ENCODE measurements around the gene PSMB11.

PSMB11 gene

DNA sequence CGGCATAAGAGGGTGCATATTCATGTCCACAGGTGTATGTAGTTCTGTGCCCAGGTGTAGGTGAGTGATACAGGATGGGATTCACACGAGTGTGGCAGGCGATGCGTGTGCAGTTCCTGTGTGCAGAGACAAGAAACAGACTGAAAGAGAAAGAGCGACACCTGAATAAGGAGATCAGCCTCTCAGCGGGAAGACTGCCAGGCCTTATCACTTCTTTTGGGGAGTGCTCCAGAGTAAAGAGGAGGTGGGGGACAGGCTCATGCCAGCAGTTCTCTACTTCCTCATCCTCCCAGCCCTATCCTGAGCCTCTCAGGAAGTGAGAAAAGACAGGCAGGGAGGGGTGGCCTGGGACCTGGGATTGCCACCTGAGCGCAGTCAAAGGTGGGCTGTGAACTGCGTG, 2.8 kb downstream of the PSMB11 start:
- DNase-seq, result no peak

DNA sequence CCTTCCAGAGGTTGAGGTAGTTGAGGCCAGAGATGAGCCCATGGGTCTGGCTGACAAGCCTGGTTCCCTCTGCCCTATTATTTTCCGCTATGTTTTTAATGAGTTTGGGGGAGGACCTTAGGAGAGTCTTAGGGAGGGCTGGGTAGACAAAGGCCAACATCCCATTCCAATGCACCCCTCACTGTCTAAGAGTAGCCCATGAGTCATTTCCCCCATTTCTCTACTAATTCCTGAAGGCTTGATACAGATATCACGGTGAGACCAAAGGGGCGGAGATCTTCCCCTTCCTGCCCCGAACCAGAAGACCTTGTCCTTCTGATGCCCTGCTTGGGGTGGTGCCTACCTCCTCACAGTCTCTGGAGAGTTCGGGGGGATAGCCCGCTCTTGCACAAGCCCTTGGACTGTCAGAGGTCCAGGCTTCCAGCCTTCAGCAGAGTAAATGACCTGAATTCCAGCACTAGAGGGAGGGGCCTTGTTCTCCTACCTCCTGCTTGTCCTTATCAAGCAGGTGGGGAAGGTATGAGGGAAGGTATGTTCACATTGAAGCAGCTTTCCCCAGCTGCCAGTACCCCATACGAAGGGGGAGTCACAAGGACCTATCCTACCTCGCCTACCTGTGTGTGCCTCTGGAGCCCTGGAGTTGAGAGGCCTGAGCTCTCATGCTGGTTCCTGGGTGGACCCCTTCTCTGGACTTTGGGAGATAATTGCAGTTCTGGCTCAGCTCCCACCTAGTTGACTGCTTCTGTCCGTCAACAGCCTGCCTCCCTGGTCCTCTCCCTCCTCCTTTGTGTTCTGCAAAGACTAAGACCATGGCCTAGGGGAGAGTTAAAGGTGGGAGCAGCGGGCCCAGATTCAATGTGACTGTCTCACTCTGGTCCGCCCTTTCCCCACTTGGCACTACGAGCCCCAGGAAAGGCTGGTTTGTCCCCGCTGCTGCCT, 3.7 kb downstream of the PSMB11 start:
- DNase-seq, result no peak

DNA sequence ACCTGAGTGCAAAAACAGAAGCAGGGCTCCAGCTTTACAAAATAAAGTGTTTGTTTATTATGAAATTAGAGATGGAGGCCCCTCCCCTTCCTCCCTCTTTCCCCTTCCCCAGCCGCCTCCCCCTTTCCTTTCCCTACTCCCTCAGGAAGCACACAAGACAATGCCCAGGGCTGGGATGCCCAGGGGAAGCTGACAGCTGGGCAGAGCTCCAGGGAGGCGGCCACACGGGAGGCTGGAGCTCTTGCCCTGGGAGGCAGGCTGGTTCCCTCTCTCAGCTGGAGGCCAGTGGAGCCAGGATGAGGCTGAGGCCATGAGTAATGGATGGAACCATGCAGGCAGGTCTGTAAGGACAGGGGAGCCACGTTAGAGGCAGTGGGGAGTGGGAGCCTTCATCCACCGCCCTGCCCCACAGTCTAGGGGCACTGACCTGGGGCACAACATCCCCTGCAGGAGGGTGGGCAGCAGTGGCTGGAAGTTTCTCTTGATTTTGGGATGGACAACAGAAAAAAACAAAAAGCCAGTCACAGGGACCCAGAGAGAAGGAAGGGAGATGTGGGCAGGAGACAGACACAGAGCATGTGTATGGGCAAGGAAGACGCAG, 5.1 kb downstream of the PSMB11 start:
- DNase-seq, result no peak

DNA sequence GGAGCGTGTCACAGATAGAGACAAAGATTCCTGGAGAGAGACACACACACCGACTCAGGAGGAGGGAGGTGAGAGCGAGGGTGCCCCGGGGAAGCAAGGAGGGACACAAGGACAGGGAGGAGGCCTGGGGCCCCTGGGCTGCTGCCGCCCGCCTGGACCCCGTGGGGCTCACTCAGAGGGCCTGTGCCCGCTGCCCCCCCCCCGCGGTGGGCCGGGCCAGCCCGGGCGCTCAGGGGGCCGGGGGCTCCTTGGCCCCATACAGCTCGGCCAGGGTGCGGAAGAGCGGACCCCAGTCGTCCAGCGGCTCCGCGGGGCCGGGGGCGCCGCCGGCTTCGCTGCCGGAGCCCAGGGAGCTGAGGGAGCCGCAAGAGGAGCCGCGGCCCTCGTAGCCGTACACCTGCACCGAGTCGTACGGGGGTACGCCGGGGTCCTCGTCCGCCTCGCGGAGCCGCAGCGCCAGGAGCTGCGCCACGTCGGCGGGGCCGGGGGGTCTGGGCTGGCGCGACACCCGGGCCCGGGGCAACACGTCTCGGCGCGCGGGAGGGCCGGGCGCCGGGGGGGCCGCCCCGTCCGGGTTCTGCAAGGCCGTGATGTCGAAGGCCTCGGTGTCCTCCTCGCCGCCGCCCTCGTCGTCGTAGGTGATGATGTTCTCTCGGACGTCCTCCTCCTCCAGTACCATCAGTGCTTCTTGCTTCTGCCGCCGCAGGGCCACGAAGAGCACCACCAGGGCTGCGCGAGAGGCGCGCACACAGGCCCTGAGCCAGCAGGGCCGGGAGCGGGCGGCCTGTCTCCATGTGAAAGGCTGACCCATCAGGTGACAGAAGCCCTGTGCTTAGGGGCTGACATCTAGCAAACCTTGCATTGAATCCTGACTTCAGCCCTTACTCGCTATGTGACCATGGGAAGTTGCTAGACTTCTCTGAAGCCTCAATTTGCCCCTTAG, 6.0 kb downstream of the PSMB11 start:
- no peak for DNase-seq

DNA sequence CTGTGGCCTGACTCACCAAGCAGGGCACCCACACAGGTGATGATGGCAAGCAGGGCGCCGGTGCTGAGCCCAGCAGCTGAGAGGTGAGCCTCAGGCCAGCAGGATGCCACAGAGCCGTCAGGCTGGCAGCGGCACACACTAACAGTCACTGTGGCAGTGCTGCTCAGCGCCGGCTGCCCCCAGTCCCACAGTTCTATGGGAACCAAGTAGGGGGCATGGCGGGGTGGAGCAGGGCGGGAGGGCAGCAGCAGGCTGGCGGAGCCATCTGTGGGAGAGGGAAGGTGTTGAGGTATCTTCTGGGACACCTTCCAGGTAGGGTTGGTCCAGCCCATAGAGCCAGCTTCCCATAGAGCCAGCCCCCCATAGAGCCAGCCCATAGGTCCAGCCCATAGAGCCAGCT, 7.0 kb downstream of the PSMB11 start:
- no peak for DNase-seq

DNA sequence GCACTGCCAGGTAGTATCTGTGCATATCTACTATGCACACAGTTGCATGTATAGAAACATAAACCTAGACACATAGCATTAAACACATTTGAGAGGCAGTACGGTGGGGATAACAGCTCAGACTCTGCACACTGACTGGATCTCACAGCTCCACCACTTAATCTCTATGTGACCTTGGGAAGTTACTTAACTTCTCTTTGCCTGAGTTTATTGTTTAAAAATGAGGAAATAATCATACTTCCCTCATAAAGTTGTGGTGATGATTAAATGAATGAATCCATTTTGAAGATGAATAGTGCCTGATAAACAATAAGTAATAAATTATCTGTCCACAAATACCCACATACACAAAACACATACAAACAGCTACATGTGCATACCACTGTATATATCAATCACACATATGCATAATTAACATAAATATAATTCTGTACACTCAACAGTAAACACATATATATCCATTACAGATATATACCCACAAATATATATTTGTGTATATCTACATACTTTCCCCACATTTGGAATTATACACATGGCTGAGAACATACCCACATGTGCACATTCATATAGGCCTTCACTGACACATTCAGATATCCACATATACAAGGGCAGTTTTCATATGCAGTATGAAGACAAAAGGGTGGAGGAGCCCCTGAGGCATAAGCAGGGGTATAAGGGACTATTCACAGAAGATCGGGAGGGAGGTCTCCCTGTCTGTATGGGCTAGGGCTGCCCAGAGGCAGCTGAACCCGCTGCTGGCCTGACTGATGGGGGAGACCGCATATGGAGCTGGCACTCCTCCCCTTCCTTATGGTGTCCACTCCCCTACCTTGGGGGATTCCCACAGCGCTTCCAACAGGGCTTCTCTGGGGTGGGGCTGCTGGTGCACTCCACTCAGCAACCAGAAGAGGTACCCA, 9.4 kb downstream of the PSMB11 start:
- no peak for DNase-seq

DNA sequence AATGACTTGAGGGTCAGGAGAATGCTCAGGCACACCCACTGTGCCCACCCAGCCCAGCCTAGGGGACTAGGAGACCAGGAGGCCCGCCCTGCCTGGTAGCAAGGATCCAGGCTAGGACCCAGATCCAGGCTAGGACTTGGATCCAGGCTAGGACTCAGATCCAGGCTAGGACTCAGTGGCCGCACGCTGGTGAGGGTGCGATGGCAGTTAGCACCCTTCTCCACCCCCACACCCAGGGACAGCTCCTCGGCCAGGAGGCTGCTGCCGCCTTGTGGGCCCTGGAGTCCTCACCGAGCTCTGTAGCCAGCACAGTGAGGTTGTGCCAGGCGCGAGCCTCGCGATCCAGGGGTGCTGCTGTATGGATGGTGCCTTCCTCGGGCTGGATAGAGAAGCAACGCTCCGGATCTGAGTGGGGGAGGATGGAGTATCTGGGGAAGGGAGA, 10.2 kb downstream of the PSMB11 start:
- DNase-seq, result no peak

DNA sequence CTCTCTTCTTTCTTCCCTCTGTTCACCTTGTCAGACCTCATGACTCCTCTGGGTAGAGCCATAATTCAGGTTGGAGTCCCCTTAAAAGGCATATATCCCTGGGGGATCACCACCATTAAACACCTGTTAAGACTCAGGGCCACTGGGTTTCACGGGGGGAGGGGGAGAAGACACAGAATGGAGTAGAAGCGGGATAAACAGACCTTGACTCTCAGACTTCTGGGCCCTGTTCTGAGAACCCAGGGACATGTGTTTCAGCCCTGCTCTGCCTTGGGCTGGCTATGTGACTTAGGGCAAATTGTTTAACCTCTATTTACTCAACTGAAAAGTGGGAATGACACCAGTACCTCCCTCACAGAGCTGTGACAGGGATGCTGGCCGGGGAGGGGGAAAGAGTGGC, 10.7 kb downstream of the PSMB11 start:
- DNase-seq, result no peak

DNA sequence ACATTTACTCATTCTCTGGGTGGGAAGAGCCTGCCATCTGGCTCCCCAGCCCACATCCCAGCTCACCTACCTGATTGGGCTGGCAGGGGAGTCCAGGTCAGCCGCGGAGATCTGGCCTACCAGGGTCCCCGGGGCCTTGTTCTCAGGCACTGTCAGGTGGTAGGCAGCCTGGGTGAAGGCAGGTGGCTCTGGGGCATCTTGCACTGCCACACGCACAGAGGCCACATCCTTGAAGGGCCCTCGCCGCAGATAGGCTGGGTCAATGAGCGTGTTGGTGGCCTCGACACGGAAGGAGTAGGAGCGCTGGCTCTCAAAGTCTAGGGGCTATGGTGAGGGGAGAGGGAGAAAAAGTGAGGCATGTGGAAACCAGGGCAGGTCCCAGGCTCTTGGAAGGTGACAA, 11.4 kb downstream of the PSMB11 start:
- DNase-seq, result no peak

DNA sequence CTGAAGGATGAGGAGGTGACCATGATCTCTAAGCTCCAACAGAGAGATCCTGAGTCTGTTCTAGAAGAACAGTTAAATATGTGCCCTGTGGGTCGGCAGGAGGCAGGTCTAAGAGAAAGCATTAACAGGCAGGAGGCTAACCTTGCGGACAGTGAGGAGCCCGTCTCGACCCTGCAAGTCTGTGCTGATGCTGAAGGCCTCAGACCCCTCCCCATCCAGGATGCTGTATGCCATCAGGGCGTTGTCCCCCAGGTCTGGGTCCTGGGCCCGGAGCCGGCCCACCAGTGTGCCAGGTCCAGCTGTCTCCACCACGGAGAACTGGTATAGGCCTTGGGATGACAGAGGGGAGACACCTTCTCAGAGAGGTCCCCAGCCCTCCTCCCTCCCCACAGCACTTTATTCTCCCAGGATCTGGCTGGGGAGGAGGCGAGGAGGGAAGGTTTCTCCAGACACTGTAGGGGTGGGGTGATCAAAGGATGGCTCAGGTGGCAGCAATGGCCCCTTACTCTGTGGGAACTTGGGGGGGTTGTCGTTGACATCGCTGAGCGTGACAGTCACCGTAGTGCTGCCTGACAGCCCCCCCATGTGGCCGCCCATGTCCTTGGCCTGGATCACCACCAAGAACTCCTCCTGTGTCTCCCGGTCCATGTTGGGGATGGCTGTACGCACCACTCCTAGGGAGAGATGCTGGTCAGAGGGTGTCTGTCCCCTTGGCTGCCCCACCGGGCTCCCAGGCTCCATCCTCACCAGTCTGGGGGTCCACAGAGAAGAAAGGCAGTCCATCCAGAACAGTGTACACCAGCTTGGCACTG, 12.2 kb downstream of the PSMB11 start:
- no peak for DNase-seq

DNA sequence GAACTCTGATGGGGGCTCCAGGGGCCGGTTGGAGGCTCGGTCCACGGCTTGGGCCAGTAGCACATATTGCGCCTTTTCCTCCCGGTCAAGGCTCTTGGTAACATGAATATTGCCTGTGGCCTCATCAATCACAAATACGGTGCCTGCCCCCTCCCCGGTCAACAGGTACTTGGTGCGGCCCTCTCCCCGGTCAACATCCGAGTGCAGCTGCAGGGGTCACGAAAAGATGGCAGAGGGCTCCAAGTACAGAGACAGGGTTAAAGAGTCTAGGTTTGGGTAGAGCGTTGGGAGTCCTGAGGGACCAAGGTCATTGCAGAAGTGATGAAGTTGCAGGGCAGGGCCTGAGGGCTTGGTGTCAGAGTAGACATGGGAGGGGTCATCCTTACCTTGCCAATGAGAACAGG, 13.1 kb downstream of the PSMB11 start:
- DNase-seq, result no peak

DNA sequence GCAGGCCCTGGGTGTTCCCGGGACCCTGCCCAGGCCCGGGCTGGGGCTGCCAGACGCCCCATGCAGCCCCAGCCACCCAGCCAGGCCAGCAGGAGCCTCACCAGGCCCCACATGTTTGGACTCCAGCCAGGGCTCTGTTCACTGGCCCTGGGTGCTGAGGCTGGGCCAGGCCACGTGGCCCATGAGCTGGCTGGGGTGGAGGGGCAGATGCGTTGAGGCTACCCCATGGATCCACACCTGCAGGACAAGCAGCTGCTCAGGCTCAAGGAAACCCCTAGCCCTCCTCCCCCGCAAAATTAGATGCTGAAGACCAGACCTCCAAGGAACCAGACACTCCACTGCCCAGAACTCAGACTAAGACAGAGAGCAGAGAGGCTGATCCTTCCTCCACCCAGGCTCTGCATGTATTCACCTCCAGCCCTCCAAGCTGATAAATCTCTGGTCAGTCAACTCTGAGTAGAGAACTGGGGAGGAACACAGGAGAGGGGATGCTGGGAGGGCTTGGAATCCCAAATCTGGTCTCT, 13.7 kb downstream of the PSMB11 start:
- DNase-seq, result no peak

DNA sequence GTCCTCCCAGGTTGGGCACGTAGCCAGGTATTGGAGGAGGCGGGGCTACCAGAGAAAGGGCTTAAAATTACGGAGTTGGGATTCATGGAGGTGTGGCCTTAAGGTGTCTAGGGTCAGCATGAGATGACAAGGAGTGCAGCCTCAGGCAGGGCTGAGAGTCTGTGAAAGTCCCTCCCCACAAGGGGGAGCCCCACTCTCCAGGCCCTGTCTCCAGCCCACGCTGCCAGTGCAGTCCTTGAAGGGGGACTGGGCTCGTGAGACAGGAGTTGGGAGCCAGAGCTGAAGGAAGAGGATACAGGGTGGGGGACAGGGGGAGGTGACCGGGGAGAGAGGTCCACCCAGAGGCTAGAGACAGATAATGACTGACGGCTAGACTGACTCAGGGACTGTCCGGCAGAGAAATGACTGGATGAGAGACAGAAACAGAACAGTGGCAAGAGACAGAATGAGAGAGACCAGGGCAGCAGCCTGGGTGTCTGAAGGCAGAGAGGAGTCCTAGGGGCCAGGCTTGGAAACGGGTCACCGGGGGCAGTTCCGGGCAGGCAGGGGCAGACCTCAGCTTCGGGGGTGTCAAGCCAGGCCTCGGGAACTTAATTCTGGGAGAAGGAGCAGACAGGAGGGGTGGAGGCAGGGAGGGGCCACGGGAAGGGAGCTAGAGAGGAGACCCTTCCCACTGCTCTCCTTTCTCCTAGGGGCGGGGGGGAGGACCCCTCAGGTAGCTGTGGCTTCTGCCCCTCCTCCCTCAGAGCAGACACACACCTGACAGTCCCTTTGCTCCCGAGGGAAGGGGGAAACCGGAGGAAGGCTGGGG, 14.3 kb downstream of the PSMB11 start:
- DNase-seq, result no peak

DNA sequence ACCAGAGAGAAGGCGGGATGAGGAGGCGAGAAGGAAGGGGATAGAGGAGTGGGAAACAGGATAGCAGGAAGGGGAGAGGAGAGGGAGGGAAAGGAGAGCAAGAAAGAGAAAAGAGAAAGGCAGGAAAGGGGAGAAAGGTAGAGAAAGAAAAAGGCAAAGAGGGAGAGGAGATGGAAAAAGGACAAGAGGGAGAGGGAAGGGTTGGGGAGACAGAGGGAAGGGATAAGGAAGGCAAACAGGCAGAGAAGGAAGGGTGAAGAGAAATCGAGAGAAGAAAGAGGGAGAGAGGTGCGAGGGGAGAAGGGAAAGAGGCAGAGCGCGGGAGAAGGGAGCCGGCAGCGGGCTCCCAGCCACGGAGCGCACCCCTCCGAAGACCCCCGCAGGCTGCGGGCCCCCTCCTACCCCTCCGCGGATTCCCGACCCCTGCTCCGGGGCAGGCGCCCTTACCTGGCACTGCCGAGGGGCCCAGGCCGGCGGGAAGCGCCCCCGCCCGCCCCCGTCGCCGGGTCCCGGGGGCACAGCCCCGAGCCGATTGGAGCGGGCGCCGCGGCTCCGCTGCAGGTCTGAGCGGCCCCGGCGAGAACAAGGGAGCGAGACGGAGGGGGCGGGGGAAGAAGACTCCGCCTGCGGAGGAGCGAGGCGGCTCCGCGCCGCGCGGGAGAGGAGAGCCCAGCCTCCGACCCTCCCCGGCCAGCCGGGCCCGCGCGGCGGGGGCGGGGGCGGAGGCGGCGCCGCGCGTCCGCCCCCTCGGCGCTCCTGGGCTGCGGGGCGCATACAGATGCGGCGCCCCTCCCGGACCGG, 15.1 kb downstream of the PSMB11 start, which contains the start of gene CDH24:
CDH24 (minus strand) TSS at position 565 of the 801 bp plus-strand sequence. CDS start 1,787 bp downstream, outside the sequence.
- no peak for DNase-seq

DNA sequence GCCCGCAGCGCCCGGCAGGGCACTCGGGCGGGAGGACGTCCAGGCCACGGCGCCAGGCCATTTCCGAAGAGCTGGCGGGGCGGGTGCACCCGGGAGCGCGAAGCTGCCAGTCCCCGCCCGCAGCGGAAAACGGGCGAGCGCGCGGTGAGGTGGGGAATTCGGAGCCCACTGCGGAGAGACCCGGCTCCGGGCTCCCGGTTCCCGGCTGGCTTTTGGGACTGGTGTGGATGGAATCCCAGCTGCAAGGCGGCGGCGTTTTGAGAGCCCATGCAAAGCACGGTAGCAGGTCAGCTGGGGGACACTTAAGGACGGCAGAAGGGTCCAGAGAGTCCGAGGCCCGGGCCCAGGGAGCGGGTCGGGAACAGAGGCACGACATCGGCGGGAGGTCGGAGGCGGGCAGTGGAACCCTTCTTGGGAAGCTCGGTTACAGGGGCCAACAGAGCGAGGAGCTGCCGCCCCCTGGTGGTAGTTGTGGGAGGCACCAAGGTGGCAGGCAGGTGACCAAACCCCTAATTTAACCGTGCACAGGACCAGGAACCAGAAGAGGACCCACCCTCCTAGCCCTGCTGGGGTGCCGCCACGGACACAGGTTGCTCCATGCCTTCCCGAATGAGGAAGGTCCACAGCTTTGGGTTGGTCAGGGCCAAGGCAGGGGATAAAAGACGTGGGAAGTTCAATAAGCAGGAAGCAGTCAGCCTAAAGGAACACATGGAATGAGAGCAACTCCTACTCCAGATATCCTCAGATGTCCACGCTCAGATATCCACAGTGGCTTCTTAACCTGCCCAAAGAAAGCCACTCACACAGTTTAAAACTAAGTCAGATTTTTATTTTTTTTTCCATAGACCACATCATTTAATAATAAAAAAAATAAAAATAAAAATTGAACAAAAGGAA, 16.0 kb downstream of the PSMB11 start:
- DNase-seq, result no peak

DNA sequence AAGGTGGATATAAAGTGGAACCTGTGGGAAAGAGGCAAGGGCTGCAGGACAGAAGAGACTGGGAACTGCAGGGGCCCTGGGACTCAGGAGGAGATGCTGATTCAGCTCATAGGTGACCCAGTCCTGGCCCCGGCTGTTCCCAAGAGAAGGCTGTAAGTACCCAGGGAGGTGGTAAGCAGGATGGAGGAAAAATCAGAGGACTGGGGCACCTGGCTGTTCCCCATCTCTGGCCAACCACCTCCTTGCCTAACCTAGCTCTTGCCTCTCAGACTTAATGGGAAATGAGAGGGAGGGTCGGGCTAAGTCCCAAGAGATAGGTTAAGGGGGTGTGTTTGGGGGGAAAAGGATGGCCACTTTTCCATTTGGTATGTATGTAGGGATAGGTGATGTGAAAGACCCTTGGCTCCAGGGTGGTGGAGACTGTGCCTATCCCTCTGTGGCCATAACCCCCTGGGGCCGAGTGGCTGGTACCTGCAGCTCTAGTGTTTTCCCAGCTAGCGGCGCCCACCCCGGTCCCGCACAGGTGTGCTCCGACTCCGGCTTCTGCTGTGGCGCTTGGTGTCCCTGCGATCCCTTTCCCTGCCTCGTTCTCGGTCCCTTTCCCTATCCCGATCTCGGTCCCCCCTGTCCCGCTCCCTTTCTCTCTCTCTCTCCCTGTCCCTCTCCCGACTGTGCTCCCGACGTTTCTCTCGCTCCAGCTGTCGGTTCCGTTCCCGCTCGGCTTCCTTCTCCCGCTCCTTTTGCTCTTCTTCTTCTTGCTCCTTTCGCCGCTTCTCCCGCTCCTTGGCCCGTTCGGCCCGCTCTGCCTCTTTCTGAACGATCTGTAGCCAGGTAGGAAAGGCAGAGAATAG, 16.9 kb downstream of the PSMB11 start:
- no peak for DNase-seq

Measured in Kasumi-1 (cell line).